ENCODE data around the gene UMAD1. TPM values are rescaled to one million over a fixed set of nuclear protein-coding genes. Genes with fewer than 3 reads are reported as not detected.
A peak's percentile ranks its signal among the peaks of the same experiment; 100 is the strongest.

Gene UMAD1
- total RNA-seq, 4 donors from 2014 or later, result 39.4 to 46.4 (median 44.0) TPM

DNA sequence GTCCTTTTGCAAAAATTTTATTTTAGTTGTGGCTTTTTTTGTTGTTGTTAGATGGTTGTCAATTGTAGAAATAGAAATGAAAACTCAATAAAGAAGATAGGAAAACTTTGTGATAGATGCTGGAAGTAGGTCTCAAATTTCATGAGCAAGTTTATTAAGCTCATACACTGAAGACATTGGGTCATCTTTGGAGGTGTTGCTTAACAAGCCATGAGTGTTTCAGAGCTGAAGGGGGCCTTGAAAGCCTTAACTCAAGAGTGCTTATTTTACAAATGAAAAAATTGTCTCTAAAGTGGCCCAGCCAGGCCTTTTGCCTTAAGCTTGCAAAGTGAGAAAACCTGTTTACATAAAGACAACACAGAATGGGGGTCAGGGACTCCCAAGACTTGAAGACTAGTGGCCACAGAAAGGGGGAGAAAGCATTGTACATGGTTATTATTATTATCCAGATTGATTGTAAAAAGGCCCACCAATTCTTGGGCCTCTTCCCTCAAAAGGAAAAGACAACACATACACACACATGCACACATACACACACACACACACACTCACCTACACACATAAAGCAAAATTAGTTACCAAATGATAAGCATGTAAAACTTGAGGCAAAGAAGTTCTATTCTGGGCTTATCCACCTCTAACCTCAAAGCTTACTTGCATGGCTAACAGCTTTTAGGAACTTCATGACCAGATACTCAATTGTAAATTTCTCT is 278.3 kb downstream of the UMAD1 start:
- Histone ChIP-seq H3K27ac (peak overlapping the region; percentile 80 to 82 (median 81)), H3K27me3 (no peaks in the 10 kb centered on the region), H3K9me3 (no peaks in the 10 kb centered on the region), H3K4me1 (peaks cover 44 to 47% of the 10 kb centered on the region in 2 donors), H3K4me3 (replicated peaks in 1 of 3) (no peak overlapping the region), H3K36me3 (no peaks in the 10 kb centered on the region)
- DNase-seq, result peak in 1 of 2 donors; percentile 13
- TF ChIP-seq, protein P1, sequence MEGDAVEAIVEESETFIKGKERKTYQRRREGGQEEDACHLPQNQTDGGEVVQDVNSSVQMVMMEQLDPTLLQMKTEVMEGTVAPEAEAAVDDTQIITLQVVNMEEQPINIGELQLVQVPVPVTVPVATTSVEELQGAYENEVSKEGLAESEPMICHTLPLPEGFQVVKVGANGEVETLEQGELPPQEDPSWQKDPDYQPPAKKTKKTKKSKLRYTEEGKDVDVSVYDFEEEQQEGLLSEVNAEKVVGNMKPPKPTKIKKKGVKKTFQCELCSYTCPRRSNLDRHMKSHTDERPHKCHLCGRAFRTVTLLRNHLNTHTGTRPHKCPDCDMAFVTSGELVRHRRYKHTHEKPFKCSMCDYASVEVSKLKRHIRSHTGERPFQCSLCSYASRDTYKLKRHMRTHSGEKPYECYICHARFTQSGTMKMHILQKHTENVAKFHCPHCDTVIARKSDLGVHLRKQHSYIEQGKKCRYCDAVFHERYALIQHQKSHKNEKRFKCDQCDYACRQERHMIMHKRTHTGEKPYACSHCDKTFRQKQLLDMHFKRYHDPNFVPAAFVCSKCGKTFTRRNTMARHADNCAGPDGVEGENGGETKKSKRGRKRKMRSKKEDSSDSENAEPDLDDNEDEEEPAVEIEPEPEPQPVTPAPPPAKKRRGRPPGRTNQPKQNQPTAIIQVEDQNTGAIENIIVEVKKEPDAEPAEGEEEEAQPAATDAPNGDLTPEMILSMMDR (IDR thresholded peaks at IDR 0.05), result no peak
- no peak for TF ChIP-seq POLR2A (IDR thresholded peaks at IDR 0.05)
- intact Hi-C loops (cut with DNase I), result no loop called here

DNA sequence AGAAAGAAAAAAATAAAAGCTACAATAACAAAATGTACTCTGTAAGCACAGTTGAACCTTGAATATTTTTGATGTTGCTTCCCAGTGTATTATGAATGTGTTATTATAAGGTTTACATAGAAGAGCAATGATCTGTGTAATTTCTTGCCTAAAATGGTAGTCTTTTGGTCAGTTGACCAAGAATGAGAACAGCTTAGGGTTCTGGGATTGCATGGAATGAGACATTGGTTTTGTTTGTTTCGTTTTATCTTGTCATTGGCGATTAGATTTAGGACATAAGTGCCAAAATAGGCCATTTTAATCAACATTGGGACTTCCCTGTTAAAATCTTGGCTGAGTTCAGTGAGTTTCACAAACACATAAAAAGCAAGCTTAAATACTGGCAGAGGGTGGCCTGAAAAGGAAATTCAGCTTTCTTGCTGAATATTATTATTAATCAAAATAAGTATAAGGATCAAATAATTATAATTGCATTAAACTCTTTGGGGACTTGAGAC is 278.9 kb downstream of the UMAD1 start:
- intact Hi-C loops (cut with DNase I), result no loop called here
- no peak for DNase-seq
- peaks cover 48 to 53% of the 10 kb centered on the region in 2 donors for H3K4me1 ChIP-seq
- TF ChIP-seq, protein P1 (IDR thresholded peaks at IDR 0.05), result no peak
- TF ChIP-seq POLR2A (IDR thresholded peaks at IDR 0.05), result no peak
- peak overlapping the region; percentile 80 to 82 (median 81) for H3K27ac ChIP-seq
- H3K9me3 ChIP-seq, result no peaks in the 10 kb centered on the region
- no peaks in the 10 kb centered on the region for H3K36me3 ChIP-seq
- no peaks in the 10 kb centered on the region for H3K27me3 ChIP-seq
- 73 to 78% methylated on average over 2 of the region's 2 CpGs for WGBS, 2 donors
- no peak overlapping the region for H3K4me3 ChIP-seq (replicated peaks in 1 of 3)

DNA sequence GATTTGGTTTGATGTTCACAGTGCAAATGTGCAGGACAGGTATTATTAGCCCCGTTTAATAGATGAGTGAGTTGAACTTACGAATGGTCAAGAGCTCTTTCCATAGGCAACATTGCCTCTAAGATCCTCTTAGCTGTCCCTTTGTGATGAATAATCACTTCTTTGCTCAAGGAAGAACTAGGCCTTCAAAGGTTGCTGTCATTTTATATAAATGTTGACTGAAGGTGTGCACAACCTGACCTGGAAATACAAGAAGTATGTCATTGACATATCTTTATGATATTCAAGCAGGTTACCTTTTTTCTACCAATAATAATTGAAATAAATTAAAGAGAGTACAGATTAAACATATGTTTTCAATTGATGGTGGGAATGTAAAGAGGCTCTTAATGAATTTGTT is 279.5 kb downstream of the UMAD1 start:
- no peak overlapping the region for H3K4me3 ChIP-seq (replicated peaks in 1 of 3)
- 40 to 58% methylated on average over 2 of the region's 2 CpGs for WGBS, 2 donors

DNA sequence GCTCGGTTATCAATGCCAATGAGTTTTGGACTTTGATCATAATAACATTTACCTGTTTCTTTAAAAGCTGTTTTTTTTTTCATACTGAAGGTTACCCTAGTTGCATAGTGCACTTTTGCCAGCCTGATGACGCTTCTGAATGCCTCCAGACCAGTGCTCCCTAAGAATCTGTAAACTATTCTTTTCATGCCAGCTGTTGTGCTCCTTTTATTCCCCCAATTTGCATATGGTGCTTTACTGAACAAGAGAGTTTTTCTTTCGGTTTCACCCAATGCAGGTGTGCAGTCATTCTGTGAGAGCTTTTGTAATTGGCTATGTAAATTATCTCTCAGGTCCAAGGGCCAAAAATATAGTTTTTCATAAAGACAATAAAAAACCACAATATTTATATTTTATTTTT is 279.9 kb downstream of the UMAD1 start:
- WGBS, 2 donors, result 52 to 55% methylated on average over 3 of the region's 3 CpGs
- Histone ChIP-seq H3K27me3 (no peaks in the 10 kb centered on the region), H3K9me3 (no peaks in the 10 kb centered on the region), H3K4me1 (peaks cover 48 to 57% of the 10 kb centered on the region in 2 donors), H3K27ac (peak overlapping the region; percentile 80 to 82 (median 81)), H3K36me3 (no peaks in the 10 kb centered on the region), H3K4me3 (replicated peaks in 1 of 3) (no peak overlapping the region)
- peak; percentile 19 to 41 for DNase-seq
- intact Hi-C loops (cut with DNase I), result no loop called here
- no peak for TF ChIP-seq POLR2A (IDR thresholded peaks at IDR 0.05)

More for the DNA sequence above, 279.5 kb downstream of the UMAD1 start:
- Histone ChIP-seq H3K9me3 (no peaks in the 10 kb centered on the region), H3K36me3 (no peaks in the 10 kb centered on the region), H3K4me1 (peaks cover 48 to 57% of the 10 kb centered on the region in 2 donors), H3K27me3 (no peaks in the 10 kb centered on the region), H3K27ac (peak overlapping the region; percentile 80 to 82 (median 81))
- intact Hi-C loops (cut with DNase I), result no loop called here
- no peak for DNase-seq
- TF ChIP-seq, protein P1 (IDR thresholded peaks at IDR 0.05), result no peak
- TF ChIP-seq POLR2A (IDR thresholded peaks at IDR 0.05), result no peak

DNA sequence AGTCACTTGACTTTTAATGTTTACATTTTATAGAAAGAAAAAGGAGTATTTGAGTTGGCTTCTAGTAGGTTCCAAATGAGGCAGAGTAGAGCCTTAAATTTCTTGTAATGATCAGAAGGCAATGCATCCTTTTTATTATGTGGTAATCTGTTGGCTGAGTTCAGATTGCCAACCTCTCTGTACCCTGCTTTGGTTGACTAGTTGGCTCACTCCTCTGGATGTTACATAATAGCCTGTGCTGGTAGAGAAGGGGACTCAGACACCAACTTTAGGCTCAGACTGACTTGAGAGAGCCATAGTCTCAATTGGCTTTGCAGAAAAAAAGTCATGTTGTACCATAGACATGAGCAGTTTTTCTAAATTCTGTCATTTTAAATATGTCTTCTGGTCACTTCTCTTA is 281.3 kb downstream of the UMAD1 start:
- H3K4me1 ChIP-seq, result peaks cover 48 to 57% of the 10 kb centered on the region in 2 donors
- H3K27ac ChIP-seq, result peak overlapping the region; percentile 80 to 82 (median 81)
- H3K27me3 ChIP-seq, result no peaks in the 10 kb centered on the region
- no peaks in the 10 kb centered on the region for H3K9me3 ChIP-seq
- no peak overlapping the region for H3K4me3 ChIP-seq (replicated peaks in 1 of 3)
- H3K36me3 ChIP-seq, result no peaks in the 10 kb centered on the region
- intact Hi-C loops (cut with DNase I), result no loop called here
- no peak for TF ChIP-seq POLR2A (IDR thresholded peaks at IDR 0.05)
- TF ChIP-seq, protein P1 (IDR thresholded peaks at IDR 0.05), result no peak
- DNase-seq, result peak; percentile 31 to 41

All from thyroid gland (tissue), 4 donors.